H1 (cell line): ENCODE data around the gene PTPRG. TPM values are rescaled to one million over a fixed set of nuclear protein-coding genes. Genes with fewer than 3 reads are reported as not detected.

ENCODE experiments used
- CTCF ChIA-PET: fragments of 300-600 bp; sonication (Branson Sonifier 250); formaldehyde crosslinking; loops from one replicate; lab custom pipeline; 2021; ENCODE audit not compliant: partially characterized antibody; lab: Charles Lee
- POLR2A ChIA-PET: fragments of 300-600 bp; sonication (Branson Sonifier 250); formaldehyde crosslinking; loops from one replicate; lab custom pipeline; 2021; ENCODE audit warnings: inconsistent platforms; ENCODE audit not compliant: partially characterized antibody; lab: Charles Lee
- DNase-seq, 2 experiments: peaks; one replicate each; pipeline versions ENCODE4 v3.0.0 to v3.0.0-alpha.2; 2010 to 2022; ENCODE audit warnings: low spot score in 2 of 2, low read depth in 1 of 2, mixed read lengths in 1 of 2
- FAIRE-seq: peaks from 2 replicates; lab custom pipeline; 2011; peaks lifted over from hg19 to GRCh38; lab: Jason Lieb, UNC
- H2AFZ ChIP-seq: 2 replicates; pipeline ENCODE4 v1.8.1; 2012; ENCODE audit warnings: low read length, inconsistent platforms
- H2AK5ac ChIP-seq: 2 replicates; pipeline ENCODE4 v1.6.1; 2013; ENCODE audit warnings: low read depth, low read length
- H2BK120ac ChIP-seq: replicated peaks from 2 replicates; pipeline ENCODE3; 2013; ENCODE audit warnings: low read depth, low read length, inconsistent platforms
- H2BK12ac ChIP-seq: 2 replicates; pipeline ENCODE4 v1.6.1; 2013; ENCODE audit warnings: low read depth, low read length
- H2BK15ac ChIP-seq: 2 replicates; pipeline ENCODE4 v1.6.1; 2013; ENCODE audit warnings: low read length
- H2BK20ac ChIP-seq: 2 replicates; pipeline ENCODE4 v1.6.1; 2013; ENCODE audit warnings: low read length
- H2BK5ac ChIP-seq: 2 replicates; pipeline ENCODE4 v1.6.1; 2013; ENCODE audit warnings: low read depth, low read length
- H3K14ac ChIP-seq: 2 replicates; pipeline ENCODE4 v1.6.1; 2013; ENCODE audit warnings: inconsistent platforms; ENCODE audit not compliant: insufficient read length
- H3K18ac ChIP-seq: 2 replicates; pipeline ENCODE4 v1.6.1; 2013; ENCODE audit warnings: low read length; ENCODE audit errors: extremely low read depth
- H3K23ac ChIP-seq: 2 replicates; pipeline ENCODE4 v1.6.1; 2013; ENCODE audit warnings: inconsistent platforms; ENCODE audit not compliant: insufficient read length
- H3K23me2 ChIP-seq: 2 replicates; pipeline ENCODE4 v1.6.1; 2013; ENCODE audit warnings: low read depth, low read length
- H3K27ac ChIP-seq: 2 replicates; pipeline ENCODE4 v1.6.1; 2011; ENCODE audit warnings: low read depth, low read length, inconsistent platforms
- H3K27me3 ChIP-seq, 4 experiments: replicated peaks in 1 of 4; 1 replicate in 1 of 4; 2 replicates in 3 of 4; pipeline versions ENCODE4 v1.6.1 to v1.8.1; 2011 to 2013; ENCODE audit warnings: low read length in 3 of 4, mild to moderate bottlenecking in 3 of 4, inconsistent platforms in 2 of 4, mixed read lengths in 2 of 4, moderate library complexity in 1 of 4; ENCODE audit not compliant: control insufficient read depth in 3 of 4, insufficient read depth in 3 of 4; ENCODE audit errors: extremely low read depth in 1 of 4
- H3K36me3 ChIP-seq, 4 experiments: 2 replicates each; pipeline versions ENCODE4 v1.6.1 to v1.8.1; 2011 to 2013; ENCODE audit warnings: mild to moderate bottlenecking in 4 of 4, low read length in 3 of 4, moderate library complexity in 2 of 4, control low read depth in 1 of 4, inconsistent platforms in 1 of 4; ENCODE audit not compliant: insufficient read depth in 4 of 4, control insufficient read depth in 2 of 4
- H3K4ac ChIP-seq: replicated peaks from 2 replicates; pipeline ENCODE3; 2013; ENCODE audit warnings: low read length, low read depth, mixed read lengths, inconsistent platforms; ENCODE audit not compliant: insufficient read length
- H3K4me1 ChIP-seq, 4 experiments: replicated peaks in 1 of 4; 1 replicate in 1 of 4; 2 replicates in 3 of 4; pipeline versions ENCODE4 v1.6.1 to v1.8.1; 2011 to 2013; ENCODE audit warnings: low read length in 3 of 4, inconsistent platforms in 2 of 4, mixed read lengths in 1 of 4; ENCODE audit not compliant: insufficient read depth in 4 of 4, control insufficient read depth in 3 of 4
- H3K4me2 ChIP-seq, 2 experiments: 2 replicates each; pipeline versions ENCODE4 v1.6.1 to v1.8.1; 2011 to 2013; ENCODE audit warnings: low read depth in 2 of 2, low read length in 2 of 2, control low read depth in 1 of 2, inconsistent platforms in 1 of 2, mild to moderate bottlenecking in 1 of 2; ENCODE audit not compliant: insufficient read depth in 1 of 2
- H3K4me3 ChIP-seq, 4 experiments: fragments of 200-600, 300-600 bp in 1 of 4; sonication (generic), shearing (Covaris generic), sonication (Bioruptor Twin) in 1 of 4; 2 replicates each; pipeline versions ENCODE4 v1.5.1 to v1.8.1; 2011 to 2016; ENCODE audit warnings: low read length in 4 of 4, low read depth in 3 of 4, control low read depth in 2 of 4, inconsistent platforms in 2 of 4, mild to moderate bottlenecking in 2 of 4, mixed read lengths in 1 of 4, moderate library complexity in 1 of 4; ENCODE audit not compliant: insufficient read depth in 2 of 4; ENCODE audit errors: extremely low read depth in 1 of 4
- H3K56ac ChIP-seq: replicated peaks from 2 replicates; pipeline ENCODE3; 2013; ENCODE audit warnings: low read depth, mild to moderate bottlenecking, mixed read lengths, low read length, inconsistent platforms; ENCODE audit not compliant: insufficient read length
- H3K79me1 ChIP-seq: 2 replicates; pipeline ENCODE4 v1.6.1; 2013; ENCODE audit warnings: low read depth, low read length, control low read depth
- H3K79me2 ChIP-seq, 2 experiments: 2 replicates each; pipeline versions ENCODE4 v1.6.1 to v1.8.1; 2012 to 2013; ENCODE audit warnings: low read length in 2 of 2, mild to moderate bottlenecking in 2 of 2, inconsistent platforms in 1 of 2; ENCODE audit not compliant: insufficient read depth in 2 of 2, control insufficient read depth in 1 of 2
- H3K9ac ChIP-seq, 4 experiments: replicated peaks in 1 of 4; 1 replicate in 1 of 4; 2 replicates in 3 of 4; pipeline versions ENCODE4 v1.6.1 to v1.8.1; 2011 to 2013; ENCODE audit warnings: low read depth in 3 of 4, low read length in 3 of 4, control low read depth in 2 of 4, mild to moderate bottlenecking in 2 of 4, moderate library complexity in 2 of 4, inconsistent platforms in 1 of 4; ENCODE audit errors: extremely low read depth in 1 of 4
- H3K9me3 ChIP-seq, 2 experiments: 2 replicates each; pipeline versions ENCODE4 v1.6.1 to v1.8.1; 2012 to 2013; ENCODE audit warnings: mild to moderate bottlenecking in 2 of 2, moderate library complexity in 2 of 2, control low read depth in 1 of 2, inconsistent platforms in 1 of 2, low read depth in 1 of 2, low read length in 1 of 2, mixed read lengths in 1 of 2; ENCODE audit not compliant: insufficient read depth in 2 of 2
- H4K20me1 ChIP-seq, 2 experiments: replicated peaks in 1 of 2; 2 replicates each; pipeline versions ENCODE3 to v1.8.1; 2011 to 2013; ENCODE audit warnings: inconsistent platforms in 2 of 2, low read length in 2 of 2, mild to moderate bottlenecking in 1 of 2; ENCODE audit not compliant: insufficient read depth in 2 of 2, control insufficient read depth in 1 of 2
- H4K5ac ChIP-seq: 2 replicates; pipeline ENCODE4 v1.6.1; 2013; ENCODE audit warnings: low read length, low read depth, mixed read lengths, inconsistent platforms; ENCODE audit not compliant: insufficient read length
- H4K8ac ChIP-seq: 2 replicates; pipeline ENCODE4 v1.8.0; 2013; ENCODE audit warnings: mild to moderate bottlenecking, moderate library complexity, low read length, inconsistent platforms; ENCODE audit not compliant: insufficient read depth; ENCODE audit errors: extremely low read depth
- H4K91ac ChIP-seq: replicated peaks from 2 replicates; pipeline ENCODE3; 2013; ENCODE audit warnings: low read length, mixed read lengths, inconsistent platforms; ENCODE audit not compliant: insufficient read length
- JUN ChIP-seq: IDR thresholded peaks from 2 replicates; pipeline ENCODE4 v1.6.1; 2011; ENCODE audit warnings: low read depth, mild to moderate bottlenecking, improper control_type of control experiment, low read length
- MAX ChIP-seq: IDR thresholded peaks from 2 replicates; pipeline ENCODE4 v1.6.1; 2012; ENCODE audit warnings: inconsistent platforms
- WGBS, 2 experiments: shearing (Covaris generic) in 1 of 2; methylation state at CpG; one replicate each; pipeline versions ENCODE4 v1.1.6 to v1.1.7; 2013 to 2015; ENCODE audit warnings: low lambda C conversion rate in 2 of 2, mixed read lengths in 2 of 2, inconsistent platforms in 1 of 2, low coverage in 1 of 2, missing lambda C conversion rate in 1 of 2; ENCODE audit not compliant: insufficient replicate concordance in 2 of 2, insufficient coverage in 1 of 2, insufficient read length in 1 of 2; ENCODE audit errors: extremely low coverage in 1 of 2, missing lambda C conversion rate in 1 of 2; 5-methylcytosine and 5-hydroxymethylcytosine counted together
- polyA plus RNA-seq, 7 experiments: library from polyadenylated mRNA; depleted of rRNA in 3 of 7; stranded (reverse) in 5 of 7; unstranded in 2 of 7; fragments of >200 nt in 5 of 7; fragments of 200-250 nt in 2 of 7; gene quantifications; 1 replicate in 5 of 7; 2 replicates in 1 of 7; 4 replicates in 1 of 7; pipeline versions ENCODE4 v1.2.1 to v1.2.3, GENCODE V29; 2011 to 2013; ENCODE audit warnings: missing spikeins in 2 of 7, mixed read lengths in 2 of 7
- total RNA-seq: library from RNA; stranded (reverse); fragmentation: NEBNext Ultra II Directional; extraction: Animal tissue kit (Norgen Biotek cat#: 25700); gene quantifications from 2 replicates; pipeline ENCODE4 v1.2.1, GENCODE V29; 2021

The PTPRG gene
- total and polyA plus RNA-seq, 2 of the 8 experiments (the other 6 are each of a cell fraction or from before 2014, with no cell fraction given), result 23.3 to 96.2 TPM

GRCh38 chr3:62226601-62227339 lies 665.4 kb downstream of the PTPRG start:
- Histone ChIP-seq H3K36me3 (peaks cover 0 to 8% (median 0%) of the 10 kb centered on the region in 4 experiments; a peak in 3 of 8 replicates), H2AK5ac (no peak overlapping the region), H3K27me3 (no peaks in the 10 kb centered on the region), H2AFZ (no peak overlapping the region), H3K14ac (no peak overlapping the region), H2BK5ac (no peak overlapping the region), H4K91ac (no peak overlapping the region), H3K4me2 (no peak overlapping the region), H3K23me2 (no peaks in the 10 kb centered on the region), H3K9me3 (no peaks in the 10 kb centered on the region), H4K8ac (no peak overlapping the region), H3K4me1 (peaks cover 0 to 3% (median 0%) of the 10 kb centered on the region in 4 experiments; a peak in 2 of 7 replicates), H3K23ac (no peak overlapping the region), H2BK20ac (no peak overlapping the region), H2BK12ac (no peak overlapping the region), H2BK15ac (no peak overlapping the region), H3K56ac (no peak overlapping the region), H3K4me3 (no peak overlapping the region), H2BK120ac (no peak overlapping the region), H3K79me1 (no peaks in the 10 kb centered on the region; the same call in 1 of the 2 replicates), H4K20me1 (no peaks in the 10 kb centered on the region), H3K18ac (no peak overlapping the region), H4K5ac (no peak overlapping the region), H3K9ac (no peak overlapping the region; a peak in 1 of 7 replicates), H3K4ac (no peak overlapping the region), H3K79me2 (no peaks in the 10 kb centered on the region), H3K27ac (no peak overlapping the region)
- ChIA-PET CTCF (interaction anchor here (0.6 to 0.9 kb wide), 2 partner anchors 8 to 38 kb away, joined by 3 read pairs; no protein-coding TSS in a partner anchor), POLR2A (interaction anchor here (0.7 kb wide), 1 partner anchor 30 kb away, joined by 4 read pairs; no protein-coding TSS in a partner anchor)
- WGBS, 2 experiments, result 98% methylated on average over 6 of the region's 6 CpGs; no CpG with 5 or more reads in 1 of the 2 experiments
- DNase-seq (no peak), FAIRE-seq (no peak)
- no peak for TF ChIP-seq JUN
- 0 out of 2 replicates have a peak, but pooled peaks have one; percentile 24 for TF ChIP-seq MAX
